Epithelial cell of proximal tubule (primary cell): Measurements from ENCODE around the gene IRX1. TPM values are rescaled to one million over a fixed set of nuclear protein-coding genes. Genes with fewer than 3 reads are reported as not detected.

Experiments used
- DNase-seq: peaks from one replicate; pipeline ENCODE4 v3.0.0-alpha.2; 2011; ENCODE audit warnings: low read depth
- H3K4me3 ChIP-seq: 2 replicates; pipeline ENCODE4 v1.5.1; 2011; ENCODE audit warnings: low read depth, mild to moderate bottlenecking, low read length
- CTCF ChIP-seq: conservative IDR thresholded peaks from 2 replicates; pipeline ENCODE4 v1.5.1; 2012; ENCODE audit warnings: low read depth, mild to moderate bottlenecking, low read length
- total RNA-seq: library from RNA; depleted of rRNA; stranded (reverse); fragments of >200 nt; gene quantifications from 2 replicates; pipeline ENCODE4 v1.2.3, GENCODE V29; 2015

Gene IRX1
- total RNA-seq, 1 donor from 2014 or later = 22.1 TPM

- DNase-seq = no peak
- no peak overlapping the region for H3K4me3 ChIP-seq
- no peak for TF ChIP-seq CTCF
These were observed 13.6 kb downstream of the IRX1 start for GRCh38 chr5:3609120-3609681.

DNA sequence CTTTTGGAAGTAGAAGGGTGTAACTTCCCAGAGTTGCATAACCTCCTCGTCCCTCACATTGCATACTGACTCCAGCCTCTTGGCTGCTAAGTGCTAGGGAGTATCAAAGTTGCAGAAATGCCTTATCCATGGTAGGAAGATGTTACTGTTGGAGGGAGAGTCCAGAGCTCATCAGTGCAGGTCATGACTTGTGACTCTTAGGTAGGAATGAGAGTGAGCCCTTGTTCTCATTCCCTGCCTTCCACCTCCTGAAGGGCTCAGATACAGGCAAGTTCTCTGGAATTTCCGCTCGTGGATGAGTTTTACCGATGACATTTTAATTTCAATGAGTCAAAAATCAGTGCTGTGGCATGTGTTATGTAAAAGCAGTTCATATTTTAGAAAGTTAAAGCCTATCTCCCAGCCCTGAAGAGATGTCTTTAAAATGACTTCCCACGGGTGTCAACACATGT, 17.0 kb downstream of the IRX1 start:
- no peak overlapping the region for H3K4me3 ChIP-seq
- no peak for DNase-seq
- no peak for TF ChIP-seq CTCF

DNA sequence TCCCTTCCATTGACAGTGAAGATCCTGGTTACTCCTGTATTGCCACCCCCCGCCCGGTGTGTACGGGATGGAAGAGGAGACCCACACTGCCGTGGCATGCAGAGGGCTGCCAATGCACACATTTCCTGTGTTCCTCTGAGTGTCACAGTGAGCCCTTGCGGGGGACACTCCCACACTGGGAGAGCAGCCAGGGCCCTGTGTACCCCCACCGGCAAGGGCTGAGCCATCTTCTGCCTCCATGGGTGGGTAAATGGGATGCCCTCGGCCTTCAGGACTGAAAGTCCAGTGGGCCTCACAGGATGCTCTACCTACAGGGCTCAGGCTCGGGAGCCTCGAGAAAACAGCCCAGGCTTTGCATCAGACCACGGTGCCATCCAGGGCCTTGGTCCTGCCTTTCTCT, 18.1 kb downstream of the IRX1 start:
- no peak overlapping the region for H3K4me3 ChIP-seq
- no peak for TF ChIP-seq CTCF
- DNase-seq = no peak

DNA sequence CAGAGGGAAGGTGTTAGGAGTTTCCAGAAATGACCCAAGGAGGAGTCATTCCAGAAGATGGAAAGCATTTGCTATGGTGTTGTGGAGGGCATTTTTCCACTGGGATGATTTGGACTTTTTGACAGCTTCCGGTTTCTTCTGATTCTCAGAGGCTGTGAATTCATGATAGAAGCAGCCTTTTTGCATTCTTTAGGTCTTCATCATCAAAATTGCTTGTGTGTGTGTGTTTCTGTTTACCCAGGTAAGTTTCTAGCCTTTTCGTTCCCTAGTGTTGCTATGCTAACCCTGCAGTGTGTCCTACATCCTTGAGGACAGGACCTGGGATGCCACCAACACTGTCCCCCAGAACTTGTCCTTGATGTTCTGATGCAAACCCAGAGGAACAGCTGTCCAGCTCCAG, 19.6 kb downstream of the IRX1 start:
- no peak for DNase-seq
- TF ChIP-seq CTCF = no peak
- H3K4me3 ChIP-seq = no peak overlapping the region

GRCh38 chr5:3615829-3616228, 20.2 kb downstream of the IRX1 start:
- no peak for DNase-seq
- TF ChIP-seq CTCF = no peak
- no peak overlapping the region for H3K4me3 ChIP-seq

DNA sequence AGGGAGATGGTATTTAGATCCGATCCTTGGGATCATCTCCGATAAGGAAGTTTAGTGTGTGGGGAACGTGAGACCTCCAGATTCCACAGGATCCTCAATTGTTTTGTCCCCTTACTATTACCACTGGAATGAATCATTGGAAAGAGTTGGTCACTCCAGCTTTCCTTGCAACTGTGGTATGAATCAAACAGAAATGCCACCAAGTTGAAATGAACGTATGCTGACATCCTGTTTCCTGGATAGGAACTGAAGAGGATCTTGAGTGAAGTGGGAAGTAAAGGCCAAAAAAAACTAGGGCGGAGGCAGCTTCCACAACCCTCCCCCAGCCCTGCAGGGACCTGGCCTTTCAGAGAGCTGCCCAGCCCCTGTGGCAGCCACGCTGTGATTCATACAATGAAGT, 23.9 kb downstream of the IRX1 start:
- H3K4me3 ChIP-seq = no peak overlapping the region
- DNase-seq = no peak
- no peak for TF ChIP-seq CTCF

GRCh38 chr5:3622961-3623360, 27.3 kb downstream of the IRX1 start:
- no peak overlapping the region for H3K4me3 ChIP-seq
- TF ChIP-seq CTCF = no peak
- no peak for DNase-seq
